Esophagus squamous epithelium (tissue), 5 donors: ENCODE data around the gene ATP8A1. TPM values are rescaled to one million over a fixed set of nuclear protein-coding genes. Genes with fewer than 3 reads are reported as not detected.

Experiments
- DNase-seq: peaks from one replicate; lab custom pipeline; 2025; lab: John Stamatoyannopoulos, UW
- H3K27ac ChIP-seq, 4 donors: fragments of 200-600 bp; sonication (generic); one replicate each; pipeline ENCODE4 v1.5.1; 2016 to 2019; ENCODE audit warnings: mild to moderate bottlenecking in 1 of 4
- H3K27me3 ChIP-seq, 4 donors: fragments of 200-600 bp; sonication (generic); 1 replicate in 3 of 4; 2 replicates in 1 of 4; pipeline versions ENCODE4 v1.5.1 to v1.6.0; 2017 to 2021; ENCODE audit warnings: antibody characterized with exemption in 1 of 4
- H3K36me3 ChIP-seq, 3 donors: fragments of 200-600 bp; sonication (generic); one replicate each; pipeline ENCODE4 v1.5.1; 2016 to 2019
- H3K4me1 ChIP-seq, 3 donors: fragments of 200-600 bp; sonication (generic); one replicate each; pipeline ENCODE4 v1.5.1; 2017 to 2019
- H3K4me3 ChIP-seq, 4 donors: fragments of 200-600 bp; sonication (generic); 1 replicate in 3 of 4; 2 replicates in 1 of 4; pipeline ENCODE4 v1.5.1; 2016 to 2019; ENCODE audit warnings: mild to moderate bottlenecking in 2 of 4, moderate library complexity in 1 of 4
- H3K9me3 ChIP-seq, 3 donors: fragments of 200-600 bp; sonication (generic); one replicate each; pipeline ENCODE4 v1.5.1; 2016 to 2019
- POLR2A ChIP-seq, 4 donors: fragments of 450-650 bp; IDR thresholded peaks; one replicate each; pipeline ENCODE4 v1.6.1; 2017; ENCODE audit warnings: antibody characterized with exemption in 4 of 4, mild to moderate bottlenecking in 4 of 4, moderate library complexity in 3 of 4
- WGBS, 2 donors: methylation state at CpG; one replicate each; pipeline ENCODE4 v1.1.5; 2018; 5-methylcytosine and 5-hydroxymethylcytosine counted together
- intact Hi-C: fragments of 100-400 bp; cut with DNase I; formaldehyde crosslinking; loops from one replicate; pipeline ENCODE4 v1.15.0; 2022
- total RNA-seq, 4 donors: library from RNA; depleted of rRNA; stranded (reverse); fragments of >200 nt; gene quantifications; one replicate each; pipeline ENCODE4 v1.1.0, GENCODE V29; 2016
- TF ChIP-seq, protein P1 (sequence below), 6 experiments: fragments of 450-650 bp in 4 of 6; fragments of 200-600 bp in 2 of 6; sonication (generic) in 2 of 6; IDR thresholded peaks; one replicate each; pipeline ENCODE4 v1.5.1; 2016 to 2019; ENCODE audit warnings: antibody characterized with exemption in 6 of 6, mild to moderate bottlenecking in 4 of 6, moderate library complexity in 4 of 6
- donor health status: DM: yes; HTN: yes; CAD: no.

The ATP8A1 gene
- total RNA-seq, 4 donors from 2014 or later = 1.9 to 11.8 (median 3.3) TPM

DNA sequence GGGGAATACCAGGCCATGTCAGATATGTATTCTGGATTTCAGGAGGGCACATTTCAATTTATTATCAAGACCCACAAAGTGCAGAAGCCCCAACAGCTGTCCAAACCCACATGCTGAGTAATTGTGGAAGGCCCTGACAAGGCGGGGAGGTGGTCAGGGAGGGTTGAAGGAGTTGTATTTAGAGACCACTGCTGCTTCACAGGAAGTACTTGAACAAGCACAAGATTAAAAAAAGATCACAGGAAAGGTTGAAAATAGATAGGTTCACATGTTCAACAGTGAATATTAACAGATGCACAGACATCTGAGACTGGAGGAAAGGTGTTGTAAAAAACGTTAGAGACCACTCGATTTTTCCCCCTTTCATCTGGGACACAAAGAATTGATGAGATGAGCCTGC lies 17.9 kb downstream of the ATP8A1 start:
- Histone ChIP-seq H3K4me1 (peaks cover 0 to 6% (median 0%) of the 10 kb centered on the region in 3 donors), H3K27ac (no peak overlapping the region), H3K27me3 (no peaks in the 10 kb centered on the region), H3K9me3 (no peaks in the 10 kb centered on the region), H3K36me3 (no peaks in the 10 kb centered on the region), H3K4me3 (no peak overlapping the region)
- TF ChIP-seq, protein P1, sequence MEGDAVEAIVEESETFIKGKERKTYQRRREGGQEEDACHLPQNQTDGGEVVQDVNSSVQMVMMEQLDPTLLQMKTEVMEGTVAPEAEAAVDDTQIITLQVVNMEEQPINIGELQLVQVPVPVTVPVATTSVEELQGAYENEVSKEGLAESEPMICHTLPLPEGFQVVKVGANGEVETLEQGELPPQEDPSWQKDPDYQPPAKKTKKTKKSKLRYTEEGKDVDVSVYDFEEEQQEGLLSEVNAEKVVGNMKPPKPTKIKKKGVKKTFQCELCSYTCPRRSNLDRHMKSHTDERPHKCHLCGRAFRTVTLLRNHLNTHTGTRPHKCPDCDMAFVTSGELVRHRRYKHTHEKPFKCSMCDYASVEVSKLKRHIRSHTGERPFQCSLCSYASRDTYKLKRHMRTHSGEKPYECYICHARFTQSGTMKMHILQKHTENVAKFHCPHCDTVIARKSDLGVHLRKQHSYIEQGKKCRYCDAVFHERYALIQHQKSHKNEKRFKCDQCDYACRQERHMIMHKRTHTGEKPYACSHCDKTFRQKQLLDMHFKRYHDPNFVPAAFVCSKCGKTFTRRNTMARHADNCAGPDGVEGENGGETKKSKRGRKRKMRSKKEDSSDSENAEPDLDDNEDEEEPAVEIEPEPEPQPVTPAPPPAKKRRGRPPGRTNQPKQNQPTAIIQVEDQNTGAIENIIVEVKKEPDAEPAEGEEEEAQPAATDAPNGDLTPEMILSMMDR (IDR thresholded peaks at IDR 0.05) = no peak
- TF ChIP-seq POLR2A (IDR thresholded peaks at IDR 0.05) = no peak
- DNase-seq = no peak
- intact Hi-C loops = no loop called here
- 36 to 73% methylated on average over 3 of the region's 3 CpGs for WGBS, 2 donors

DNA sequence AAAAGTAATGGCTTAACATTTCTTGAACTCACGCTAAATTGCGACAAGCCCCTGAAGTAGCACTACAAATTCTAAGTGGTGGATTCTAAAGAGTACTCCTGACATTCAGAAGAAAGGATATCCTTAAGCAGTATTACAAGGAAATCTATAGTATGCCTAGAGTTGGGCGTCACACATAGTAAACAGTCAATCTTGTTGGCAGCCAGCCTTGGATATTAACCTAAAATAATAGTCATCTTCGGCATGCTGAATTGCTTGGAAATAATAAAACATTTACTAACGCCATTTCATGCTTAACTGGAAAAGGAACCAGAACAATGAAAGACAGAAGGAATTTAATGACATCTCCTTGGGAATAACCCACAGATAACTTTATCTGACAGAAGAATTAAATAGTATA lies 18.6 kb downstream of the ATP8A1 start:
- no peak for DNase-seq
- Histone ChIP-seq H3K27ac (no peak overlapping the region), H3K4me1 (peaks cover 0 to 6% (median 0%) of the 10 kb centered on the region in 3 donors), H3K9me3 (no peaks in the 10 kb centered on the region), H3K4me3 (no peak overlapping the region), H3K27me3 (no peaks in the 10 kb centered on the region), H3K36me3 (no peaks in the 10 kb centered on the region)
- WGBS, 2 donors = 51% methylated on average over 5 of the region's 5 CpGs
- intact Hi-C loops = no loop called here
- TF ChIP-seq, protein P1 (IDR thresholded peaks at IDR 0.05) = no peak
- TF ChIP-seq POLR2A (IDR thresholded peaks at IDR 0.05) = no peak

DNA sequence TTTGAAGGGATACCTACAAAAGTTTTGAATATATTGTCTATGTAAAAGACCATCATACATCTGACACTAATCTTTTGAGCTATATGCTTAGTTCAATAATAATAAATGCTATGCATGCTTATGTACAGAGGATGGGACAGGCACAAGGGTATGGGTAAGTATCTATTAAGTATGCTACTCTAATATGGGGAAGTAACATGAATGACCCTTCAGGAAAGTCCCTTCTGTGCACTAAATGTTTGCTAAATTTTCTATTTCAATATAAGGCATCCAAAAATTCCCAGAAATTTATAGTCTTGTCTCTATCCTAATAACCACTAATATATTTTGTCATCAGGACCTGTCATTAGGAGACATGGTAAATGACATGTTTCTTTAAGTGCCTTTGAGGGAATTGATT lies 19.0 kb downstream of the ATP8A1 start:
- DNase-seq = no peak
- intact Hi-C loops = no loop called here
- H3K27ac ChIP-seq = no peak overlapping the region
- no peak for TF ChIP-seq POLR2A (IDR thresholded peaks at IDR 0.05)
- TF ChIP-seq, protein P1 (IDR thresholded peaks at IDR 0.05) = no peak
- peaks cover 0 to 6% (median 0%) of the 10 kb centered on the region in 3 donors for H3K4me1 ChIP-seq
- no peaks in the 10 kb centered on the region for H3K9me3 ChIP-seq
- no peak overlapping the region for H3K4me3 ChIP-seq
- no peaks in the 10 kb centered on the region for H3K36me3 ChIP-seq
- no peaks in the 10 kb centered on the region for H3K27me3 ChIP-seq

DNA sequence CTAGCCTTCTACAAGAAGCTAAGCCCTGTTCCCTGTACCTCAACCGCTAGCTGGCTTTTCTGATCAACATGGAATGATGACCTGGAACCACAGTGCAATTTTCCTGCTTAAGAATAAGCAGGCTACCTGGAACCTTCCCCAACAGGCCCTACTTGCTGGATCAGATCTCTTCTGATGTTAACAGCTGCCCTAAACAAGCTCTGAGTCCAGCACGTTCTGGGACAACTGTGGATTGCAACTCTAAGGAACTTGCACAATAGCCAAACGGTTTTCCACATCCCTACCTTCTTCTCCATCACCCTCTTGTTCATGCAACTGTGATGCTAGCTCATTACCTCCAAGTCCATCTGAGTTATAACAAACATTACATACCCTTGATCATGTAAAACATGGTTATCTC lies 19.8 kb downstream of the ATP8A1 start:
- Histone ChIP-seq H3K27ac (no peak overlapping the region), H3K9me3 (no peaks in the 10 kb centered on the region), H3K4me1 (peaks cover 0 to 6% (median 0%) of the 10 kb centered on the region in 3 donors), H3K27me3 (no peaks in the 10 kb centered on the region), H3K36me3 (no peaks in the 10 kb centered on the region), H3K4me3 (no peak overlapping the region)
- intact Hi-C loops = no loop called here
- 59 to 68% methylated on average over 3 of the region's 3 CpGs for WGBS, 2 donors
- TF ChIP-seq, protein P1 (IDR thresholded peaks at IDR 0.05) = no peak
- no peak for TF ChIP-seq POLR2A (IDR thresholded peaks at IDR 0.05)
- no peak for DNase-seq

DNA sequence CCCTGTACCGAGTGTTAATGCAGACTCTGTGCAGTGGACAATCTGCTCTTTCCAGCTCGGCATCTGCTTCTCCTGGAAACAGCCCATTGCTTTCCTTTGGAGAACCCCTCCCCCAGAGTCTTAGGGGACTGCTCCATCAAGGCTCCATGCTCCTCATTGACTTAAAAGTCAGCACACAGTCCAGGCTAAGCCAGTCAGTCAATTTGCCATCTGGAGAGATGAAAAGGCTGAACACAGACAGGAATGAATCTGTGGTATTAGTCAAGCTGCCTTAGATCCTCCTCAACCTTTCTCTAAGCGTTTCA lies 20.3 kb downstream of the ATP8A1 start:
- H3K4me3 ChIP-seq = no peak overlapping the region
- H3K27me3 ChIP-seq = no peaks in the 10 kb centered on the region
- peaks cover 0 to 6% (median 0%) of the 10 kb centered on the region in 3 donors for H3K4me1 ChIP-seq
- H3K27ac ChIP-seq = no peak overlapping the region
- TF ChIP-seq POLR2A (IDR thresholded peaks at IDR 0.05) = no peak
- TF ChIP-seq, protein P1 (IDR thresholded peaks at IDR 0.05) = no peak
- no peaks in the 10 kb centered on the region for H3K9me3 ChIP-seq
- no peak for DNase-seq
- no peaks in the 10 kb centered on the region for H3K36me3 ChIP-seq
- intact Hi-C loops = no loop called here
- WGBS, 2 donors = 74 to 85% methylated on average over 3 of the region's 3 CpGs
